Amniotic epithelial cell (primary cell): ENCODE data around the gene SCN9A.
"Not testable (repeated sequence)": the region's sequence is repeated elsewhere in the genome, so short reads cannot be mapped to it uniquely, and the experiment has no call there.

Experiments used
- DNase-seq: peaks from one replicate; pipeline ENCODE4 v3.0.0-alpha.2; 2010; ENCODE audit warnings: low read depth

The SCN9A gene

DNA sequence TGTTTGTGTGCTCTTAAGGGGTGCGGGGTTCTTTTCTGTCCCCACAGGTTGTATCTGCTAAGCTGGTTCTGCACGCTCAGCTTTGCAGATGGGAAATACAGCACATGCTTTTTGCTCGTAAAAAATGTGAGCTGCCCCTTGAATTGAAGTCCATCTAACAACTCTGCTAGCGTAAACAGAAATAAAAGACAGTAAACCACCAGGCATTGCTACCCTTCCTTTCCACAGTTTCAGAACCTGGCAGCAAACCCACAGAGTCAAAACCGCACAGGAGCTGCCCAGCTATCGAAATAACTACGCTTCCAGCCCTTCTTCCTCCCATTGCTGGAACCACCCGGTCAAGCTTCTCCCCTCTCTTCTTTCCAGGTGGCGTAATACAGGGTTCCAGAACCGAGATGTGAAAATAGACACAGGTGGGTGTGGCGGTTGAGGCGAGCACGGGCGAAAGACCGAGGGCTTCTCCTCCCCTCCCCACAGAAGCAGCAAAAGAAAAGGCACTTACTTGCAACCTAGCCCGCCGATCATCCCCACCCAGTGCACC is 479 bp downstream of the SCN9A start:
- DNase-seq, result peak; percentile 13

DNA sequence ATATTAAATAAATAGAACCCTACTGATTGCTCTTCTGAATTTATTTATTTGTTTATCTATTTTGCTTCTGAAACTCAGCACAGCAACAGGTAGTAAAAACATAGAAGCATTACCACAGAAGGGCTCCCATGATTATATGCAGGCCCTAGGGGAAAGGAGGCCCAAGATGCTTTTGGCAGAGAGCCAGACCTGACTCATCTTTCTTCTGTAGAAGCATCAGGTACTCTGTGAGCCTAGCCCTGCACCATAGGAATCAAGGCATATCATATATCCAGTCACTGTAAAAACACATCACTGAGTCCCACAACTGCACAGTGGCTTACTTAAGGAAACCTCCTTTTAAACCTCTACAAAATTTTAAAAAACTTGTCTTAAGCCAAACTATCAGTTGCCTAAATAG is 1.8 kb downstream of the SCN9A start:
- DNase-seq, result peak; percentile 69

DNA sequence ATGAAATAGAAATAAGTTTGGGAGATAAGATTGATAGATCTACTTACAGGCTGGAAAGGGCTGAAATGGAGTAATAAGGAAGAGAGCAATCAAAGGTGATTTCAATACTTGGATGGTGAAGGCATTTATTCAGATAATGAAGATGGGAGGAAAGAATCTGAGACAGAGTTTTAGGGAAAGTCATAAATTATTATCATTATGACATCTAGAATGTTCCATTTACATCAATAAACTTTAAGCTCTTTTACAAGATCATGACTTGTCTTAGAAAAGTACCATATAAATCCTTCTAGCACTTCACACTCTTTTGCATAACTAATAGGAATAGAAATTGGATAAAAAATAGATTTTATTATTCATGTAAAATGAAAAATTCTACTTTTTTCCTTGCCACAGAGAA is 2.2 kb downstream of the SCN9A start:
- no peak for DNase-seq

DNA sequence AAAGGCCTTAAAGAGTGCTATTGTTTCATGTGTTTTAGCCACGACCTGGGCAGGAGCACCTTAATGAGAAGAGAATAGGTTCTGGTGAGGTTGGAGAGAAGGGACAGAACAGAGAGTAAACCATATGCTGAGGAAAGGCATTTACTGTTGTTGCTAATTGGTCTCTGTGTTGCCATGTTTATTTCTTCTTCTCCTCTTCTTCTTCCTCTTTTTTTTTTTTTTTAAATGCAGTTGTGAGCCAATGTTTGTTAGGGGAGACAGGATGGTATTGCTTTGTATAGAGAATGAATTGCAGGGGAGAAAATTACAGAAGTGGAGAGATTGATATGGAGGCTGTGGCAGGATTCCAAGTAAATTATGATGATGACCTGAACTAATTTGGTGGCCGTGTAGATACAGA is 2.6 kb downstream of the SCN9A start:
- no peak for DNase-seq

DNA sequence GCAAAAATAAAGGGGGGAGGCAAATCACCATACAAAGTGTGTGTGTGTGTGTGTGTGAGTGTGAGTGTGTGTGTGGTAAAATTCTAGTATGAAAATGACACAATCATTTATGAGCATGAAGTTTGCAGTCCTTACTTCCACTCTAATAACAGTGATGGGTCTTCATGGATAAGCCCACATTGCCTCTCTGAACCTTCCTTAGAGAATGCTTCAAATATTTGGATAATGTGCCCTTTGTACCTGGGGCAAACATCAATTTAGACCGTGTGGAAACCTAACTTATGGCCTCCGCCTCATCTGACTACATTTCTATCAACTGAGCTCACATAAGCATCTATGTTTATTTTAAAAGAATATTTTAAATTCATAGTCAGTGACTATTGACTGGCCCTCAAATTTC is 3.7 kb downstream of the SCN9A start:
- DNase-seq, result peak; percentile 15

DNA sequence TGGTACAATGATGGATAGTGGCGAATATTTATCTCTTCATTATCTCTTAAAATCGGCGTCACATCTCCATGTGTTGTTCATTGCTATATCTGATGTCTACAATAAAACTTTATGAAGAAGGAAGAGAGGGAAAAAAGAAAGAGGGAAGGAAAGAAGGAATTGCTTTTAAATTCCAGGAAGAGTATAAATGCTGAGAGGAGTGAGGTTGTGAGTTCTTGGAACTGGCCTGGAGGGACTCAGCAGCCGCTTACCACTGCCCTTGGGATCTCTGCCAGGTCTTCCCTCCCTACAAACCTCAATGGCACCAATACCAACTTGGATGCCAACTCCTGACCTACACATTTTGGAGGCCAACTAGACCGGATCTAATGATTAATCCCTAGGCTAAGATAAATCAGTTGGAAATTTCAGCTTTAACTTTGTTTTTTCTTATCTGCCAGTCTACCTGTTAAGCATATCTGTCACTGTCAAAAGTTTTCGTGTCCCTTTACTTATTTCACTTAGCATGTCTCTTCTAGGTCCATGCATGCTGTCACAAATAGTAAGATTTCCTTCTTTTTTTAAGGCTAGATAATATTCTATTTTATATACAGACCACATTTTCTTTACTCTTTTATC is 9.8 kb downstream of the SCN9A start:
- peak; percentile 60 for DNase-seq

DNA sequence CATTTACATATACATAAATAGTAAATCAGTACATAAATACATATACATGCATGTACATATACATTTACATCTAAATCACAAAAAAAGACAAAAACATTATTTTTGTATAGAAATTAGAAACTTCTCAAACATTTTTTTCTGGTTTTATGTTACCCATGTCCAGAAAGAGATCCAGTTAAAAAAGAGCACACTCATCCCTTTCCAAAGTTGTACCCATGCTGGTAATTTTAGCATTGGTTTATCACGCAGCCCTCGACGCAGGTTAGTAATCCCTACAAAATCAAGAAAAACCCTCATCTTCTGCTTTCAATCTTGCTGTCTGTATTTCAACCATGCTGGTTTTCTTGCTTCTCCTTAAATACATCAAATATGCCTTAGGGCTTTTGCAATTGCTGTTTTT is 10.5 kb downstream of the SCN9A start:
- DNase-seq, result no peak

DNA sequence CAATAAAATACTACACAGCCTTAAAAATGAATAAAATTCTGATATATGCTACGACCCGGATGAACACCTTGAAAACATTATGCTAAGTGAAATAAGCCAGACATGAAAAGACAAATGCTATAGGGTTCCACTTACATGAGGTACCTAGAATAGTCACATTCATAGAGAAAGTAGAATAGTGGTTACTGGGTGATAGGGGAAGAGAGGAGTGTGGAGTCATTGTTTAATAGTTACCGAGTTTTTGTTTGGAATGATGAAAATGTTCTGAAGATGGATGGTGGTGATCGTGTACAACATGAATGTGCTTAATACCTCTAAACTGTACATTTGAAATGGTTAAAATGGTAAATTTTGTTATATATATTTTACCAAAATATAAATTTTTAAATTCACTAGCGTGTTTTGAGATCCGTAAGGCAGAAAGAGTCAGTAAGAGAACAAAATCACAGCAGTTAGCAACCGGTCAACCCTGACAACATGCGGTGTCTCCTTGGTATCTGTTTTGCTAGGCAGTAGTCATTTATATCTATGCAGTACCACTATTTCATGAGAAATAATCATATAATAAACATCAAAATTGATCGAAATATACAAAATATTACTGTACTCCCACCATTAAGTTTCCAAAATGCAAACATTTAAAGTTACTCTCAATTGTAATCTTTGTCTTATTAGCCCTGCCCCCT is 11.1 kb downstream of the SCN9A start:
- DNase-seq, result no peak

DNA sequence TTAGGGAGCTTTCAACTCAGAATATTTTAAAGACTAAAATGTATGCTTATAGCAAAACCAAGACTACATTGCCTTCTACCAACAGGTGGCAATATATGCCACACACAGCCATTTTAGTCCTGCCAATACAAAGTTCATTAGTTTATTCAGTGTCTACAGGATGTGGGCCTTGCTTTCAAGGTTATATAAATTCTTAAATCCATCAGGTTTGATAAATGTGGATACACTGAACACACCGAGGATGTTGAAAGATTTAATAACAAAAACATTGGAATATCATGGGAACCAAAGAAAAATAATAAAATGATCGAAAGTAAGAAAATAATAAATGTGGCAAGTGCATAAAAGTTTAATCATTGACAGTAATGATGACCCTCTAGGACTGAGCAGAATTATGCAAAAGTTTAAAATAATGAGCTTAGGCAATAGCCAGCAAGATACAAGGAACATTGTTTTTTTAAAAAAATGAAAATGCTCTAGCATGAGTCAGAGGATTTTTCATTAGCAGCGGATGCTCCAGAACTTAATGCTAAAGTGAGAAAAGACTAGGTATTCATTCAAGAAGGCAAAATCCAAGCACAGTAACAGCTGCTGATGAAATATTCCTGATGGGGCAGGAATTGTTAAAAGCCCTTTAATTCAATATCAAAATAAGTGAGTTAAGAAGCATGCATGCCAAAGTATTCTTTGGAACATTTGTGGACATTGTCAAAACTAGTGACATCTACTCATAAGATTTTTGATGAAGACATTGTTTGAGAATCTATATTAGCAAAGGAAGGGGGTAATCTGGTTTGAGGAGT is 14.2 kb downstream of the SCN9A start:
- DNase-seq, result peak; percentile 52

DNA sequence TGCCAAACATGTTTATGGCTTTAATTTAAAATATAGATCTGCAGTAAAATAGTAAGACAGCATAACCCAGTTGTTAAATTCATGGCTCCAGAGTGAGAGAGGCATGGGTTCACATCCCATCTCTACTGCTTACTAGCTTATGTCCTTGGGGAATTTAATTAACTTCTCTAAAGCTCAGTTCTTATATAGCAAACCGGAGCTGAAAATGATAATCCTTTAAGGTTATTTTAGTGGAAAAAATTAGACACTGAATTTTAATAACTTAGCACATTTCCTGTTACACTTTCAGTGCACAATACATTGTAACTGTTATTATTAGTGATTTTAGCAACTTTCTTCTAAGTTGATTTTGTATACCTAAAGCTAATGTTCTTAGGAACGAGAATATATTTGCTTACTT is 14.8 kb downstream of the SCN9A start:
- DNase-seq, result no peak

DNA sequence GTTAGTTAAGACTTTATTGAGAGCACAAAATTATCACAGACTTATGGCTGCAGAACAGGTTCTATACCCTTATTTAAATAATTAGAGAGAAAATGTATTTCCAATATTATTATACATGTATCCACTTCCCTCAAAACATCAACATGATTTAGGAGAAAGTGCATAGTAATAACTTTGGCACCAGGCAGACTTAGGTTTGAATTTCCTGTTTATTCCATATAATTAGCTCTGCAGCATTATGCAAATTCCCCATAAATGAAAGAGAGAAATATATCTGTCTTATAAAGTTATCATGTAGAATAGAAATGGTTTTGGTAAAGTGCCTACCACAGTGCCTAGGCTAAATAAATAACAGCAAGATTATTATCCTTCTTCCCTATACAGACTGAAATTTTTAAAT is 15.3 kb downstream of the SCN9A start:
- no peak for DNase-seq

DNA sequence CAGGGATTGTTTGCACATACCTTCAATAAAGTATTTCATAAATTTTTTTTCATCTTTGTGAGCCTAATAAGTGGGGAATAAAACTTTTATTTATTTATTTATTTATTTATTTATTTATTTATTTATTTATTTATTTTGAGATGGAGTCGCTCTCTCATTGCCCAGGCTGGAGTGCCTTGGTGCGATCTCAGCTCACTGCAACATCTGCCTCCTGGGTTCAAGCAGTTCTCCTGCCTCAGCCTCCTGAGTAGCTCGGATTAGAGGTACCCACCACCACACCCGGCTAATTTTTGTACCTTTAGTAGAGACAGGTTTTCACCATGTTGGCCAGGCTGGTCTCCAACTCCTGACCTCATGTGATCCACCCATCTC is 17.8 kb downstream of the SCN9A start:
- DNase-seq, result not testable (repeated sequence)

DNA sequence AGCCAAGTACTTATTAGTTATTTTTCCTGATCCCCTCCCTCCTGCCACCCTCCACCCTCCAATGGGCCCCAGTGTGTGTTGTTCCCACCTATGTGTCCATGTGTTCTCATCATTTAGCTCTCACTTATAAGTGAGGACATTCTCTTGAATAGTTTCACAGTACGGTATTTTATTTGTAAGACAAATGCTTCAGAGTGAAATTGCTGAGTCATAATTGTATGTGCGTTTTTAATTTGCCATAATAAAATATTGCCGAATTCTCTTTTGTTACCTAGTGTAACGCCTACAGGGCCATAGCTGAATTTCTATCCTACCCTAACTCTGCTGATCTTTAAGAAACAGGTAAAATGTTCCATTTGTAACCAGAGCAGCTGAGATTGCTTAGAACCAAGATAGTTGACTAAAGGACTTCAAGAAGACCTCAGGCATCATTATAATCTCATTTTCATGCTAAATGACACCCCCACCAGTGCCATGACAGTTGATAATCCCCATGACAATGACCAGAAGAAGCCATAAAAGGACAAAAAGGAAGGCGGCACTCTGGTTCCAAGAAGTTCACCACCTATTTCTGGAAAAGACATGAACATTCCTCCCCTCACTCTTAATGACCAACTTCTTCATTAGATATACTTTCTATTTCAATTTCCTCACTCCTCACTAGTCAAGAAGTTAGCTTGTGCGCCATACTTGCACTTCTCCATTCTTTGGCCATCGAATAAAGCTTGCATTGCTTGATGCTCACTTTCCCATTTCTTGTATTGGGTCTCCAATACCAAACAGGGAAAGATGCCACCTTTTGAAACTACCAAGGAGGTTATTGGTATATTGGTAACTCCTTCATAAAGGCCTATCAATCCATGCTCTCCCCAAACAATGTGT is 18.4 kb downstream of the SCN9A start:
- no peak for DNase-seq

DNA sequence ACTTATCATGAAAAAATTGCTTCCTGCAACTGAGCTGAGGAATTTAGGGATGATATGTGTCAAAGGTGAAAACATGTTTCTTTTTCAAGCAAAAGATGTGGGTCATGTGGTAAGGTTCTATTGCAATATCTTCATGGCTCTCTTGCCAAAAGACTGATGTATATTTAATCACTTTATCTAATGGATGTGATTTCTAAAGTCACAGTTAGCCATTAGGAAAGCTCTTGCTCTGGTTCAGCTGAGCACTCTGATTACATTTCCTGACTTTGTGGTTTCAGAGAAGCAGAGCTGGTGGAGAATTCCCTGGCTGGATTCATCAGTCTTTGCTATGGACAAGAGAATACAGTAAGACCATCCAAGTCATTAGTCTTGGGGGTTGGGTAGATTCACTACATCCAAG is 24.4 kb downstream of the SCN9A start:
- peak; percentile 95 for DNase-seq

DNA sequence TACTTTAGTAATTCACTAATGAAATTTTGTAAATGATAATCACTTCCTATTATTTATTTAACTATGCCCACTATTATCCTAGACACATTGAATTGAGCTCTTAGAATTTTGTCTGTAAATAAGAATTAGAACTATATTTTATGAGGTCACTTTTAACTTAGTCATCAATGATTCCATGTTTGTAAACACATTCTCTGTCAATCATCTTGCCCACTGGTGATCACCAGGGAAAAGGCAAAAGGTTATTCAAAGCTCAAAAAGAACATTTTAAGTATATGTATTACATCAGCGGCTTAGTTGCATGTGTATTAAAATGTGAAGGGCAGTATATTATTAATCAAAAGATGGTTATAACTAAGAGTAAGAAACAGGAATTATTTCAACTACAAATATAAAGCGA is 25.2 kb downstream of the SCN9A start:
- DNase-seq, result no peak

DNA sequence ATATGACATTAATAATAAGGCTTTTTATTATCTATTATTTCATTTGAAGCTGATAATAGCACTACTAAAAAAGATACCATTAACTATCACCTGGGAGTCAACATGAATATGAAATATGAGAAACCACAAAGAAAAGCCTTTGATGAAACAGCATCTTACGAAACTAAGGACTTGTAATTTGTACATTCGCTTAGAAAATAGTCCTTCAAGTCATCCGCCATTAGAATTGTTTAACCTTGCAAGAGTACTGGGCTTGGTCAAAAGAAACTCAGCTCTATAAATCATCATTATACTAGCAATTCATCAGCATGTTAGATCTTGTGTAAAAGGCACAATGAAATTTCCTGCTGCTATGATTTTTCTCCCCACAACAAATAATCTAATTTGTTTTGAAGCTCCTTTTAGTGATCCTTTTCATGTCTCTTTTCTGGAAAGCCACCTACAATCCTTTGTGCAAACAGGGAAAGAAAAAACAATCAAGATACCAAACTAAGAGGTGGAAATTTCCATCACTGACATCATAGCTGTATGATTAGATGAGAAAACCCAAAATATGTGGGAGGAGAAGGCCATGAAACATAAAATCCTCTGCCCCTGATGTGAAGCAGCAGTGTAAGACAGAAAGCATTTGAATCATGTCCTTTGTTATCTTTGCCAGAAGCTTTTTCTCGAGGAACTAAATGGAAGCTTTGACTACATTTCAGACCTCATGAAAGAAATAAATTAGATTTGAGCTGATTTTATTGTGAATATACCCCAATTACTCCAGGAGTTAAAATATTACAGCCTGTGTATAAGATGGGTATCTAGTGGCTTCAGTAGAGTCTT is 31.2 kb downstream of the SCN9A start:
- peak; percentile 85 for DNase-seq

DNA sequence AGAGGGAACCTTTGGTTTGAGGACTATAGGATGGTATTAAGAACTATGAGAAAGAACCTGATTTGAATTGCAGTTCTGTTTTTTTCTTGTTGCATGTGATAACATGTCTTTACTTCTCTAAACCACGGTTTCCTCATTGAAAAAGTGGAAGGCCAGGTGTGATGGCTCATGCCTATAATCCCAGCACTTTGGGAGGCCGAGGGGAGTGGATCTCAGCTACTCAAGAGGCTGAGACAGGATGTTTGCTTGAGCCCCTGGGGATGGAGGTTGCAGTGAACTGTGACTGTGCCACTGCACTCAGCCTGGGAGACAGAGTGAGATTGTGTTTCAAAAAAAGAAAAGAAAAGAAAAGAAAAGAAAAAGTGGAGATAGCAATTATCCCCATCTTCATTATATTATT is 32.3 kb downstream of the SCN9A start:
- no peak for DNase-seq

DNA sequence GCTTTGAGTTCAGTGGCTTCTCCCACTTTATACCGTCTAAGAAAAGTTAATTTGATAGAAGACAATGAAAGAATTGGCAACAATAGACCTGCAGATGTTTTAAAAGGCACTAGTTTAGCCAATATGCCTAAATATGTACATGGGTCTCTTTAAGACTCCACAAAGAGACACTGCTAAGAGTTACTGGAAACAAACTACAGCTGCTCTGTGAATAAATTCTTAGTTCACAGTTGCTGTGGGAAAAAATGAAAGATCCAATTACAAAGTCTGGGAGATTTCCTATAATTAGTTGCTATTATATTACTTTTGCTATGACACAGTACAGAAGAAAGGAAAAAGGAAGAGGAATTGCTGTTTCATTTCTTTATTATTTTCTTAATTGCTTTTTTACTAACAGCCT is 34.3 kb downstream of the SCN9A start:
- no peak for DNase-seq

DNA sequence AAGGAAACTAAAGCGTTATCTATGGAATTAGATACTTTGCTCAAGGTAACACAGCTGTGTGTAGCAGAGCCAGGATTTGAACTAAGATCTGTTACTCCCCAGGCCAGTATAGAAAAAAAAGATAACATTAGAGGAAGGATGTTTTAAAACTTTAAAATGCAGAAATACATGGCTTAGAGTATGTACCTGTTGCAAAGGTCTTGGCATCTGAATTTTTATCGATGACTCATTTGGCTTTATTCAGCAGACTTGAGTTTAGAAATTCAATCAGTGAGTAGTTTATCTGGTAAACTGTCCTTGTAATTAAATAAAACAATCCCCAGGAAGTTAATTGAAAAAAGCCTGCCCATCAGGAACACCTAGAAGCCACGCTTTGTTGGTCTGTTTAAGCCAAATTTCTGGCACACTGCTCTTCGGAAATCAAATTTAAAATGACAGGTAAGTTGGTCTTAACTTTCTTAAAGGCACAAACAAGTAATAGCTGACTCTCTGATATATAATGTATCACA is 36.9 kb downstream of the SCN9A start:
- DNase-seq, result no peak

DNA sequence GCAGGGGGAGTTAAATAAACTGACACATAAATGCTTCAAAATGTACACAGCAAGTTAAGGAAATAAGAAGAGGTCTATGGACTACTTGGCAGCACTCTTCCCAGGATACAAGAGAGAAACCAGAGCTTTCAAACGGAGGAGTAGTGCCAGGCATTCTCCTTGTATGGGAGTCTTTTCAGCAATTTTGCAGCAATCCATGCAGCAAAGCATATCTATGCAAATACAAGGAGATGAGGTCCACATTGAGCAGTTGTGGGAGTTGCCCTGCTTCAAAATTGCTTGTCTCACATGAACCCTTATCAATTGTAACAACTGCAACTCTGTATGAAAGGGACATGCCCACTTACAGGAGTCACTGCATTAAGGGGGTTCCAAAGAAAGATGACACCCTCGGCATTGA is 37.8 kb downstream of the SCN9A start:
- peak; percentile 23 for DNase-seq

DNA sequence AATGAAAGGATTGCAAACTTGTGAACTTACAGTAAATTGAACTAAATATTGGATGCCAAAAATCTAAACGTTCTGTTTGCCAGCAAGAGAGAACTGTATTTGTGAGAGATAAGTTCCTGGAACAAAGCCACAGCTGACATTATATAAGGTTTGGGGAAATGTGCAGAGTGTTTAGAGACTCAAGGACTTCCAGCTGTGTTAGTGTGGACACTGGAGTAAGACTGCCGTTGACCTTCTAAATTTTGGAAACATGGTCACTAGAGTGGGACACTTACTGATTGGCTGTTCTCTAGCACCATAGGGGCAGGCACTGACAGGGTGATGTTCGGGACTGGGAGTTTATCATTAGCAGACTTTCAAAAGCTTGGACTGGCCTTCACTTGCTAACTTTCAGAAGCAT is 40.5 kb downstream of the SCN9A start:
- no peak for DNase-seq
